Suprapubic skin (tissue), 4 donors: ENCODE results near the gene TEDC1. TPM values are rescaled to one million over a fixed set of nuclear protein-coding genes. Genes with fewer than 3 reads are reported as not detected.

ENCODE experiments used
- DNase-seq, 2 donors: peaks; one replicate each; pipeline ENCODE4 v3.0.0-alpha.2; 2019; ENCODE audit warnings: low spot score in 2 of 2
- H3K27ac ChIP-seq: fragments of 200-600 bp; sonication (generic); one replicate; pipeline ENCODE4 v1.5.1; 2019
- H3K27me3 ChIP-seq: fragments of 200-600 bp; sonication (generic); one replicate; pipeline ENCODE4 v1.5.1; 2019
- H3K36me3 ChIP-seq: fragments of 200-600 bp; sonication (generic); one replicate; pipeline ENCODE4 v1.5.1; 2019
- H3K4me1 ChIP-seq: fragments of 200-600 bp; sonication (generic); one replicate; pipeline ENCODE4 v1.5.1; 2019
- H3K4me3 ChIP-seq: fragments of 200-600 bp; sonication (generic); one replicate; pipeline ENCODE4 v1.5.1; 2019; ENCODE audit warnings: mild to moderate bottlenecking
- H3K9me3 ChIP-seq: fragments of 200-600 bp; sonication (generic); one replicate; pipeline ENCODE4 v1.5.1; 2019
- CTCF ChIP-seq, 2 donors: fragments of 200-600 bp in 1 of 2; fragments of 450-650 bp in 1 of 2; sonication (generic) in 1 of 2; IDR thresholded peaks; one replicate each; pipeline ENCODE4 v1.5.1; 2016 to 2019; ENCODE audit warnings: antibody characterized with exemption in 2 of 2, mild to moderate bottlenecking in 1 of 2, moderate library complexity in 1 of 2
- EP300 ChIP-seq: sonication (generic); formaldehyde crosslinking; IDR thresholded peaks from one replicate; pipeline ENCODE4 v1.6.1; 2017; ENCODE audit warnings: antibody characterized with exemption
- POLR2A ChIP-seq, 2 donors: fragments of 450-650 bp; IDR thresholded peaks; one replicate each; pipeline ENCODE4 v1.6.1; 2017; ENCODE audit warnings: antibody characterized with exemption in 2 of 2, mild to moderate bottlenecking in 2 of 2, moderate library complexity in 2 of 2
- POLR2AphosphoS5 ChIP-seq, 3 donors: sonication (generic); formaldehyde crosslinking; IDR thresholded peaks; one replicate each; pipeline ENCODE4 v1.6.1; 2017; ENCODE audit warnings: antibody characterized with exemption in 3 of 3
- WGBS: methylation state at CpG from one replicate; pipeline ENCODE4 v1.1.5; 2018; 5-methylcytosine and 5-hydroxymethylcytosine counted together
- total RNA-seq, 4 donors: library from RNA; depleted of rRNA; stranded (reverse); fragments of >200 nt; gene quantifications; one replicate each; pipeline ENCODE4 v1.1.0, GENCODE V29; 2016

Gene TEDC1
- total RNA-seq, 4 donors from 2014 or later, result 11.4 to 41.0 (median 14.0) TPM

- TF ChIP-seq CTCF (IDR thresholded peaks at IDR 0.05), result no peak
- no peak for TF ChIP-seq EP300
- no peak for TF ChIP-seq POLR2AphosphoS5 (IDR thresholded peaks at IDR 0.05)
- TF ChIP-seq POLR2A (IDR thresholded peaks at IDR 0.05), result no peak
- no peak overlapping the region for H3K27ac ChIP-seq
- H3K36me3 ChIP-seq, result no peaks in the 10 kb centered on the region
- H3K27me3 ChIP-seq, result peaks cover 4% of the 10 kb centered on the region
- WGBS, result 86% methylated on average over 12 of the region's 12 CpGs
- no peaks in the 10 kb centered on the region for H3K4me1 ChIP-seq
- peak in 1 of 2 donors; percentile 34 for DNase-seq
- H3K4me3 ChIP-seq, result no peak overlapping the region
- no peaks in the 10 kb centered on the region for H3K9me3 ChIP-seq
Measured at GRCh38 chr14:105508601-105509000, 17.6 kb downstream of the TEDC1 start.

- H3K4me3 ChIP-seq, result no peak overlapping the region
- no peak overlapping the region for H3K27ac ChIP-seq
- peaks cover 8% of the 10 kb centered on the region for H3K27me3 ChIP-seq
- WGBS, result 55% methylated on average over 5 of the region's 5 CpGs
- H3K36me3 ChIP-seq, result no peaks in the 10 kb centered on the region
- no peaks in the 10 kb centered on the region for H3K9me3 ChIP-seq
- no peaks in the 10 kb centered on the region for H3K4me1 ChIP-seq
- peak in 1 of 2 donors; percentile 18 for DNase-seq
- TF ChIP-seq EP300, result no peak
- no peak for TF ChIP-seq POLR2AphosphoS5 (IDR thresholded peaks at IDR 0.05)
- no peak for TF ChIP-seq POLR2A (IDR thresholded peaks at IDR 0.05)
- no peak for TF ChIP-seq CTCF (IDR thresholded peaks at IDR 0.05)
Measured at GRCh38 chr14:105517096-105517495, 26.1 kb downstream of the TEDC1 start.

- no peak overlapping the region for H3K27ac ChIP-seq
- WGBS, result 67% methylated on average over 14 of the region's 14 CpGs
- no peak for TF ChIP-seq EP300
- TF ChIP-seq CTCF (IDR thresholded peaks at IDR 0.05), result no peak
- TF ChIP-seq POLR2AphosphoS5 (IDR thresholded peaks at IDR 0.05), result no peak
- no peak for TF ChIP-seq POLR2A (IDR thresholded peaks at IDR 0.05)
- H3K27me3 ChIP-seq, result peaks cover 6% of the 10 kb centered on the region
- DNase-seq, result peak in 1 of 2 donors; percentile 11
- H3K36me3 ChIP-seq, result no peaks in the 10 kb centered on the region
- no peak overlapping the region for H3K4me3 ChIP-seq
- H3K4me1 ChIP-seq, result no peaks in the 10 kb centered on the region
- H3K9me3 ChIP-seq, result no peaks in the 10 kb centered on the region
Measured at GRCh38 chr14:105519946-105520698, 29.1 kb downstream of the TEDC1 start.

GRCh38 chr14:105525326-105525725, 34.3 kb downstream of the TEDC1 start:
- WGBS, result 89% methylated on average over 9 of the region's 9 CpGs
- no peak overlapping the region for H3K27ac ChIP-seq
- H3K27me3 ChIP-seq, result peaks cover 19% of the 10 kb centered on the region

More at GRCh38 chr14:105525326-105525725, 34.3 kb downstream of the TEDC1 start:
- H3K9me3 ChIP-seq, result no peaks in the 10 kb centered on the region
- peak in 1 of 2 donors; percentile 55 for DNase-seq
- H3K4me3 ChIP-seq, result no peak overlapping the region
- H3K4me1 ChIP-seq, result peaks cover 35% of the 10 kb centered on the region
- H3K36me3 ChIP-seq, result no peaks in the 10 kb centered on the region
- no peak for TF ChIP-seq EP300
- TF ChIP-seq POLR2A (IDR thresholded peaks at IDR 0.05), result no peak
- no peak for TF ChIP-seq POLR2AphosphoS5 (IDR thresholded peaks at IDR 0.05)
- no peak for TF ChIP-seq CTCF (IDR thresholded peaks at IDR 0.05)
